H1 (cell line): ENCODE measurements around the gene PRKAR1B.

Experiments used
- CREB1 ChIP-seq: IDR thresholded peaks from 2 replicates; pipeline ENCODE4 v1.6.1; 2012; ENCODE audit warnings: inconsistent platforms
- CTCF ChIP-seq, 3 experiments: IDR thresholded peaks; 1 replicate in 2 of 3; 2 replicates in 1 of 3; pipeline versions ENCODE4 v1.5.1 to v1.6.1; 2011; ENCODE audit warnings: low read length in 3 of 3, mild to moderate bottlenecking in 3 of 3, inconsistent platforms in 2 of 3, low read depth in 1 of 3, moderate library complexity in 1 of 3; ENCODE audit not compliant: insufficient read depth in 1 of 3; ENCODE audit errors: control extremely low read depth in 1 of 3
- EZH2 ChIP-seq: fragments of 200-600 bp; sonication (generic); IDR thresholded peaks from 2 replicates; pipeline ENCODE4 v1.7.1; 2012; ENCODE audit warnings: low read depth, mild to moderate bottlenecking, moderate library complexity, low read length, inconsistent platforms; ENCODE audit not compliant: severe bottlenecking
- MAFK ChIP-seq: IDR thresholded peaks from 2 replicates; pipeline ENCODE4 v1.6.1; 2012; ENCODE audit warnings: low read depth, mild to moderate bottlenecking, improper control_type of control experiment, low read length
- POLR2A ChIP-seq, 2 experiments: IDR thresholded peaks; 1 replicate in 1 of 2; 2 replicates in 1 of 2; pipeline ENCODE4 v1.6.1; 2011; ENCODE audit warnings: low read depth in 2 of 2, low read length in 2 of 2, mild to moderate bottlenecking in 2 of 2; ENCODE audit errors: control extremely low read depth in 1 of 2
- SIN3A ChIP-seq, 2 experiments: IDR thresholded peaks in 1 of 2; conservative IDR thresholded peaks in 1 of 2; 2 replicates each; pipeline ENCODE4 v1.6.1; 2011 to 2012; ENCODE audit warnings: low read length in 2 of 2, improper control_type of control experiment in 1 of 2, low read depth in 1 of 2, mild to moderate bottlenecking in 1 of 2

DNA sequence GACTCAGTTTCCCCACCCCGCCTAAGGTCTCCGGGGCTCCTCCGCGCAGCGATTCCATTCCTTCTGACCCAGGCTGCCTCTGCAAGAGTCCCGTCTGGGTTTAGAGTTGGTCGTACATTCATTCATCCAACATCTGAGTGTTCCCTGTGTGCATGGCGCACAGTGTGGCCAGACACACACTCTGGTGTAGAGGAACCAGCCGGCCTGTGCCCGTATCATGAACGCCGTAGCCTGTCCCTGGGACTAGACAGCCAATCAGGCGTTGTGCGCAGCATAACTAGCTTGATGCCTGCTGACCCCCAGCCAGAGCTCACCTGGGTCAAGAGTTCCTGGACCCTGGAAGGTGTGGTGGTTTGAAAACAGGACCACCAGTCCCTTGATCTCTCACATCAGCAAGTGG lies 186.5 kb downstream of the PRKAR1B start:
- no peak for TF ChIP-seq EZH2
- no peak for TF ChIP-seq CTCF (IDR thresholded peaks at IDR 0.05; ENCODE audit: control extremely low read depth in 1 of 3, insufficient read depth in 1 of 3, low read depth in 1 of 3, low read length in 3 of 3)
- TF ChIP-seq MAFK, result no peak
- no peak for TF ChIP-seq SIN3A (conservative IDR thresholded peaks at IDR 0.05 in 1 of 2, IDR thresholded peaks at IDR 0.05 in 1 of 2; ENCODE audit: low read depth in 1 of 2, low read length in 2 of 2)
- TF ChIP-seq POLR2A (IDR thresholded peaks at IDR 0.05; ENCODE audit: control extremely low read depth in 1 of 2, low read depth in 2 of 2, low read length in 2 of 2), result no peak
- no peak for TF ChIP-seq CREB1
